Endothelial cell of umbilical vein (primary cell): ENCODE results near the gene DPP3. TPM values are rescaled to one million over a fixed set of nuclear protein-coding genes. Genes with fewer than 3 reads are reported as not detected.

Experiments
- BruUV-seq: library from RNA; stranded (reverse); fragments of 400-500 nt; replicated peaks from 2 replicates; lab custom pipeline; 2021; lab: Mats Ljungman, UMichigan
- CTCF ChIA-PET: fragments of 300-600, 350-600 bp; sonication (Branson Sonifier 250); formaldehyde crosslinking; loops from one replicate; lab custom pipeline; 2021; ENCODE audit warnings: antibody characterized with exemption, inconsistent platforms; lab: Charles Lee
- POLR2A ChIA-PET: fragments of 300-600, 350-600 bp; sonication (Branson Sonifier 250); formaldehyde crosslinking; loops from one replicate; lab custom pipeline; 2021; ENCODE audit warnings: antibody characterized with exemption, inconsistent platforms; lab: Charles Lee
- DNase-seq: peaks from one replicate; pipeline ENCODE4 v3.0.0-alpha.2; 2011; ENCODE audit warnings: low read depth, low spot score
- FAIRE-seq: peaks from 2 replicates; lab custom pipeline; 2011; peaks lifted over from hg19 to GRCh38; lab: Jason Lieb, UNC
- H2AFZ ChIP-seq: 2 replicates; pipeline ENCODE4 v1.6.0; 2012; ENCODE audit warnings: low read depth, low read length, control low read depth, inconsistent platforms
- H3K27ac ChIP-seq: 2 replicates; pipeline ENCODE4 v1.5.1; 2011; ENCODE audit warnings: low read depth, mild to moderate bottlenecking, control low read depth, low read length, moderate library complexity; ENCODE audit not compliant: insufficient read depth
- H3K27me3 ChIP-seq, 2 experiments: 2 replicates each; pipeline versions ENCODE4 v1.6.0 to v1.6.1; 2011; ENCODE audit warnings: low read length in 2 of 2, mixed read lengths in 1 of 2; ENCODE audit not compliant: control insufficient read depth in 2 of 2, insufficient read depth in 2 of 2
- H3K36me3 ChIP-seq, 2 experiments: 2 replicates in 1 of 2; 3 replicates in 1 of 2; pipeline ENCODE4 v1.5.1; 2011; ENCODE audit warnings: low read length in 2 of 2, mild to moderate bottlenecking in 1 of 2, moderate library complexity in 1 of 2; ENCODE audit not compliant: control insufficient read depth in 2 of 2, insufficient read depth in 2 of 2; ENCODE audit errors: extremely low read depth in 1 of 2
- H3K4me1 ChIP-seq: 3 replicates; pipeline ENCODE4 v1.5.1; 2011; ENCODE audit warnings: mild to moderate bottlenecking, low read length; ENCODE audit not compliant: control insufficient read depth, insufficient read depth; ENCODE audit errors: extremely low read depth
- H3K4me2 ChIP-seq: 2 replicates; pipeline ENCODE4 v1.6.1; 2011; ENCODE audit warnings: low read length, control low read depth, mixed read lengths; ENCODE audit not compliant: insufficient read depth
- H3K4me3 ChIP-seq, 3 experiments: fragments of 200-600 bp in 1 of 3; sonication (generic), shearing (Covaris generic) in 1 of 3; replicated peaks in 1 of 3; 2 replicates each; pipeline ENCODE4 v1.5.1; 2011 to 2016; ENCODE audit warnings: control low read depth in 3 of 3, low read length in 3 of 3, mild to moderate bottlenecking in 2 of 3, inconsistent platforms in 1 of 3, low read depth in 1 of 3, moderate library complexity in 1 of 3; ENCODE audit not compliant: insufficient read depth in 1 of 3
- H3K79me2 ChIP-seq: 2 replicates; pipeline ENCODE4 v1.6.0; 2012; ENCODE audit warnings: low read length, inconsistent platforms; ENCODE audit not compliant: control insufficient read depth, insufficient read depth
- H3K9ac ChIP-seq: replicated peaks from 2 replicates; pipeline ENCODE3; 2011; ENCODE audit warnings: low read length, control low read depth; ENCODE audit not compliant: insufficient read depth; ENCODE audit errors: extremely low read depth
- H3K9me1 ChIP-seq: replicated peaks from 3 replicates; pipeline ENCODE4 v1.6.0; 2011; ENCODE audit warnings: mild to moderate bottlenecking, low read length; ENCODE audit not compliant: control insufficient read depth, insufficient read depth; ENCODE audit errors: extremely low read depth
- H3K9me3 ChIP-seq: replicated peaks from 2 replicates; pipeline ENCODE4 v1.5.1; 2012; ENCODE audit warnings: low read length, inconsistent platforms; ENCODE audit not compliant: control insufficient read depth, insufficient read depth
- H4K20me1 ChIP-seq: replicated peaks from 2 replicates; pipeline ENCODE3; 2011; ENCODE audit warnings: mild to moderate bottlenecking, low read length; ENCODE audit not compliant: control insufficient read depth, insufficient read depth; ENCODE audit errors: extremely low read depth
- CTCF ChIP-seq, 2 donors: IDR thresholded peaks; 1 replicate in 1 of 2; 2 replicates in 1 of 2; pipeline ENCODE4 v1.5.1; 2011; ENCODE audit warnings: low read length in 2 of 2, mild to moderate bottlenecking in 2 of 2, moderate library complexity in 2 of 2, control low read depth in 1 of 2, inconsistent platforms in 1 of 2, low read depth in 1 of 2; ENCODE audit not compliant: insufficient read depth in 1 of 2; ENCODE audit errors: extremely low read depth in 1 of 2
- EZH2 ChIP-seq: IDR thresholded peaks from 2 replicates; pipeline ENCODE4 v1.6.1; 2012; ENCODE audit warnings: borderline replicate concordance, low read depth, mild to moderate bottlenecking, moderate library complexity, low read length, inconsistent platforms; ENCODE audit not compliant: severe bottlenecking
- FOS ChIP-seq: IDR thresholded peaks from 2 replicates; pipeline ENCODE4 v1.6.1; 2011; ENCODE audit warnings: mild to moderate bottlenecking, low read length, moderate library complexity, borderline replicate concordance; ENCODE audit not compliant: insufficient read depth
- GATA2 ChIP-seq: IDR thresholded peaks from 2 replicates; pipeline ENCODE4 v1.7.0; 2011; ENCODE audit warnings: low read depth, mild to moderate bottlenecking, moderate library complexity, mixed read lengths, low read length; ENCODE audit not compliant: insufficient read length, insufficient read depth
- JUN ChIP-seq: IDR thresholded peaks from 2 replicates; pipeline ENCODE4 v1.6.1; 2011; ENCODE audit warnings: borderline replicate concordance, low read depth; ENCODE audit not compliant: insufficient read length, insufficient read depth
- MAX ChIP-seq: IDR thresholded peaks from 2 replicates; pipeline ENCODE4 v1.6.1; 2011; ENCODE audit not compliant: insufficient read depth, insufficient read length
- MYC ChIP-seq: IDR thresholded peaks from one replicate; pipeline ENCODE4 v1.6.1; 2011; ENCODE audit warnings: mild to moderate bottlenecking, low read depth, low read length
- POLR2A ChIP-seq: IDR thresholded peaks from 2 replicates; pipeline ENCODE4 v1.6.1; 2012; ENCODE audit warnings: low read depth, mild to moderate bottlenecking, control low read depth, low read length
- POLR2AphosphoS5 ChIP-seq: IDR thresholded peaks from 2 replicates; pipeline ENCODE4 v1.6.1; 2012; ENCODE audit warnings: low read depth, mild to moderate bottlenecking, control low read depth, low read length, moderate library complexity; ENCODE audit not compliant: insufficient read depth
- dilution Hi-C: fragments of 300-500 bp; cut with MboI; formaldehyde crosslinking; loops from one replicate; pipeline ENCODE4 v1.15.0; 2019; ENCODE audit warnings: low sequenced_read_pairs; ENCODE audit not compliant: extremely low pct_ligation_motif_present
- intact Hi-C: fragments of 100-400 bp; cut with micrococcal nuclease; formaldehyde crosslinking; loops from one replicate; pipeline ENCODE4 v1.10.0; 2022
- polyA plus RNA-seq, 4 experiments: library from polyadenylated mRNA; depleted of rRNA in 3 of 4; stranded (reverse) in 3 of 4; unstranded in 1 of 4; fragments of >200 nt; gene quantifications; 2 replicates each; pipeline versions ENCODE4 v1.2.1 to v1.2.3, GENCODE V29; 2011 to 2012; ENCODE audit warnings: missing spikeins in 1 of 4
- total RNA-seq: library from RNA; stranded (reverse); gene quantifications from 2 replicates; pipeline ENCODE4 v1.2.3, GENCODE V29; 2021

DPP3 gene
- total and polyA plus RNA-seq, 2 donors (not counting 3 experiments of a cell fraction or from before 2014, with no cell fraction given): 46.4 to 50.4 TPM

- no peaks in the 10 kb centered on the region for H3K9me3 ChIP-seq
- no peak overlapping the region for H3K27ac ChIP-seq
- no peak overlapping the region for H2AFZ ChIP-seq
- TF ChIP-seq CTCF (IDR thresholded peaks at IDR 0.05; ENCODE audit: extremely low read depth in 1 of 2, insufficient read depth in 1 of 2, low read depth in 1 of 2, low read length in 2 of 2): no peak
- TF ChIP-seq MYC: no peak
- TF ChIP-seq FOS: no peak
- no peak for TF ChIP-seq EZH2
- no peak for TF ChIP-seq JUN
- no peak for TF ChIP-seq GATA2
- TF ChIP-seq POLR2AphosphoS5: no peak
- TF ChIP-seq POLR2A: no peak
- no peak for TF ChIP-seq MAX
- H3K36me3 ChIP-seq: peaks cover 0 to 6% of the 10 kb centered on the region in 2 experiments
- FAIRE-seq: no peak
- dilution Hi-C loops: no loop called here
- BruUV-seq: no TSS peak
- intact Hi-C loops: no loop called here
- H3K4me1 ChIP-seq: no peaks in the 10 kb centered on the region
- no peaks in the 10 kb centered on the region for H3K9me1 ChIP-seq
- DNase-seq: no peak
- no peak overlapping the region for H3K4me3 ChIP-seq
- H3K4me2 ChIP-seq: no peak overlapping the region
- ChIA-PET POLR2A (no interaction called here), CTCF (no interaction called here)
- no peaks in the 10 kb centered on the region for H4K20me1 ChIP-seq
- H3K79me2 ChIP-seq: no peaks in the 10 kb centered on the region
- H3K27me3 ChIP-seq: no peaks in the 10 kb centered on the region
- no peak overlapping the region for H3K9ac ChIP-seq
Measured at GRCh38 chr11:66530927-66531709, 50.9 kb downstream of the DPP3 start.
